ENCODE data around the gene PUM2. TPM values are rescaled to one million over a fixed set of nuclear protein-coding genes. Genes with fewer than 3 reads are reported as not detected.

The PUM2 gene
- total RNA-seq, 1 donor from 2014 or later: 22.4 TPM

GRCh38 chr2:20205915-20206524 is 144.6 kb downstream of the PUM2 start:
- DNase-seq (ENCODE audit: low spot score in 2 of 2): no peak
- no peak for TF ChIP-seq CTCF (IDR thresholded peaks at IDR 0.05)

GRCh38 chr2:20205069-20205468 is 145.6 kb downstream of the PUM2 start:
- Histone ChIP-seq H3K27ac (no peak overlapping the region), H3K27me3 (no peaks in the 10 kb centered on the region), H3K4me3 (no peak overlapping the region), H3K36me3 (no peaks in the 10 kb centered on the region), H3K4me1 (no peaks in the 10 kb centered on the region), H3K9me3 (no peaks in the 10 kb centered on the region)
- intact Hi-C loops (cut with DNase I): no loop called here
- TF ChIP-seq CTCF (IDR thresholded peaks at IDR 0.05): no peak
- DNase-seq (ENCODE audit: low spot score in 2 of 2): no peak

More at GRCh38 chr2:20205915-20206524, 144.6 kb downstream of the PUM2 start:
- H3K4me3 ChIP-seq: no peak overlapping the region
- no peak overlapping the region for H3K27ac ChIP-seq
- no peaks in the 10 kb centered on the region for H3K4me1 ChIP-seq
- H3K36me3 ChIP-seq: no peaks in the 10 kb centered on the region
- H3K27me3 ChIP-seq: no peaks in the 10 kb centered on the region
- H3K9me3 ChIP-seq: no peaks in the 10 kb centered on the region
- intact Hi-C loops (cut with DNase I): no loop called here

GRCh38 chr2:20203521-20204225 is 147.0 kb downstream of the PUM2 start:
- DNase-seq (ENCODE audit: low spot score in 2 of 2): no peak
- Histone ChIP-seq H3K27ac (no peak overlapping the region), H3K36me3 (no peaks in the 10 kb centered on the region), H3K27me3 (no peaks in the 10 kb centered on the region), H3K4me3 (no peak overlapping the region), H3K4me1 (no peaks in the 10 kb centered on the region), H3K9me3 (no peaks in the 10 kb centered on the region)
- intact Hi-C loops (cut with DNase I): no loop called here
- TF ChIP-seq CTCF (IDR thresholded peaks at IDR 0.05): no peak

- DNase-seq (ENCODE audit: low spot score in 2 of 2): no peak
- no peak overlapping the region for H3K27ac ChIP-seq
- H3K4me3 ChIP-seq: no peak overlapping the region
- TF ChIP-seq CTCF (IDR thresholded peaks at IDR 0.05): no peak
- intact Hi-C loops (cut with DNase I): no loop called here
- H3K36me3 ChIP-seq: no peaks in the 10 kb centered on the region
- H3K4me1 ChIP-seq: no peaks in the 10 kb centered on the region
- H3K27me3 ChIP-seq: no peaks in the 10 kb centered on the region
- no peaks in the 10 kb centered on the region for H3K9me3 ChIP-seq
Observed at GRCh38 chr2:20203072-20203471, 147.6 kb downstream of the PUM2 start.

GRCh38 chr2:20201671-20202070 is 149.0 kb downstream of the PUM2 start:
- no peak overlapping the region for H3K4me3 ChIP-seq
- H3K9me3 ChIP-seq: no peaks in the 10 kb centered on the region
- no peak overlapping the region for H3K27ac ChIP-seq
- no peaks in the 10 kb centered on the region for H3K27me3 ChIP-seq
- intact Hi-C loops (cut with DNase I): no loop called here
- no peak for DNase-seq (ENCODE audit: low spot score in 2 of 2)
- H3K36me3 ChIP-seq: no peaks in the 10 kb centered on the region
- TF ChIP-seq CTCF (IDR thresholded peaks at IDR 0.05): no peak
- no peaks in the 10 kb centered on the region for H3K4me1 ChIP-seq
